ENCODE data around the gene PRR3.

DNA sequence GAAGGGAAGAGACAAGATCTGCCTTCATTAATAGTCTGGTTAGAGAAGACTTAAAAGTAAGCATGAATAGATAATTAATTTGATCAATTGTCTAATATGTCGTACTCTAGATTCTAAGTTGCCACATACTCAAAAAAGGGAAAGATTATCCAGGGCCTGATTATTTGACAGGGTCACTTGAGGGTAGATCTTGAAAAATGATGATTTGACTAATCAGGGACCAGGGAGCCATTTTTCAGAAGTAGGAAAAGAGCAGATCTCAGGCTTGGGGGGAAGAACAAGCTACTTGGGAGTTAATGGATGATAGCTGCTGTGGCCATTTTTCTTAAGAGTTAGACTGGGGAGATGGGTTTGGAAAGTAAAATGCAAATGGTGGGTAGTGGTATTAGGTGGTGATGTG is 35.2 kb downstream of the PRR3 start:
- TF ChIP-seq, protein P1, sequence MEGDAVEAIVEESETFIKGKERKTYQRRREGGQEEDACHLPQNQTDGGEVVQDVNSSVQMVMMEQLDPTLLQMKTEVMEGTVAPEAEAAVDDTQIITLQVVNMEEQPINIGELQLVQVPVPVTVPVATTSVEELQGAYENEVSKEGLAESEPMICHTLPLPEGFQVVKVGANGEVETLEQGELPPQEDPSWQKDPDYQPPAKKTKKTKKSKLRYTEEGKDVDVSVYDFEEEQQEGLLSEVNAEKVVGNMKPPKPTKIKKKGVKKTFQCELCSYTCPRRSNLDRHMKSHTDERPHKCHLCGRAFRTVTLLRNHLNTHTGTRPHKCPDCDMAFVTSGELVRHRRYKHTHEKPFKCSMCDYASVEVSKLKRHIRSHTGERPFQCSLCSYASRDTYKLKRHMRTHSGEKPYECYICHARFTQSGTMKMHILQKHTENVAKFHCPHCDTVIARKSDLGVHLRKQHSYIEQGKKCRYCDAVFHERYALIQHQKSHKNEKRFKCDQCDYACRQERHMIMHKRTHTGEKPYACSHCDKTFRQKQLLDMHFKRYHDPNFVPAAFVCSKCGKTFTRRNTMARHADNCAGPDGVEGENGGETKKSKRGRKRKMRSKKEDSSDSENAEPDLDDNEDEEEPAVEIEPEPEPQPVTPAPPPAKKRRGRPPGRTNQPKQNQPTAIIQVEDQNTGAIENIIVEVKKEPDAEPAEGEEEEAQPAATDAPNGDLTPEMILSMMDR (IDR thresholded peaks at IDR 0.05; ENCODE audit: poor library complexity, severe bottlenecking): no peak
- TF ChIP-seq MXI1 (conservative IDR thresholded peaks at IDR 0.05; ENCODE audit: poor library complexity, severe bottlenecking) (no peak), TAF1 (IDR thresholded peaks at IDR 0.05; ENCODE audit: low read depth) (no peak)
- TF ChIP-seq, protein P2, sequence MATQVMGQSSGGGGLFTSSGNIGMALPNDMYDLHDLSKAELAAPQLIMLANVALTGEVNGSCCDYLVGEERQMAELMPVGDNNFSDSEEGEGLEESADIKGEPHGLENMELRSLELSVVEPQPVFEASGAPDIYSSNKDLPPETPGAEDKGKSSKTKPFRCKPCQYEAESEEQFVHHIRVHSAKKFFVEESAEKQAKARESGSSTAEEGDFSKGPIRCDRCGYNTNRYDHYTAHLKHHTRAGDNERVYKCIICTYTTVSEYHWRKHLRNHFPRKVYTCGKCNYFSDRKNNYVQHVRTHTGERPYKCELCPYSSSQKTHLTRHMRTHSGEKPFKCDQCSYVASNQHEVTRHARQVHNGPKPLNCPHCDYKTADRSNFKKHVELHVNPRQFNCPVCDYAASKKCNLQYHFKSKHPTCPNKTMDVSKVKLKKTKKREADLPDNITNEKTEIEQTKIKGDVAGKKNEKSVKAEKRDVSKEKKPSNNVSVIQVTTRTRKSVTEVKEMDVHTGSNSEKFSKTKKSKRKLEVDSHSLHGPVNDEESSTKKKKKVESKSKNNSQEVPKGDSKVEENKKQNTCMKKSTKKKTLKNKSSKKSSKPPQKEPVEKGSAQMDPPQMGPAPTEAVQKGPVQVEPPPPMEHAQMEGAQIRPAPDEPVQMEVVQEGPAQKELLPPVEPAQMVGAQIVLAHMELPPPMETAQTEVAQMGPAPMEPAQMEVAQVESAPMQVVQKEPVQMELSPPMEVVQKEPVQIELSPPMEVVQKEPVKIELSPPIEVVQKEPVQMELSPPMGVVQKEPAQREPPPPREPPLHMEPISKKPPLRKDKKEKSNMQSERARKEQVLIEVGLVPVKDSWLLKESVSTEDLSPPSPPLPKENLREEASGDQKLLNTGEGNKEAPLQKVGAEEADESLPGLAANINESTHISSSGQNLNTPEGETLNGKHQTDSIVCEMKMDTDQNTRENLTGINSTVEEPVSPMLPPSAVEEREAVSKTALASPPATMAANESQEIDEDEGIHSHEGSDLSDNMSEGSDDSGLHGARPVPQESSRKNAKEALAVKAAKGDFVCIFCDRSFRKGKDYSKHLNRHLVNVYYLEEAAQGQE (IDR thresholded peaks at IDR 0.05; ENCODE audit: borderline replicate concordance): no peak
